Neural cell (in vitro differentiated cells): Measurements from ENCODE around the gene ASIC4. TPM values are rescaled to one million over a fixed set of nuclear protein-coding genes. Genes with fewer than 3 reads are reported as not detected.

Experiments used
- polyA plus RNA-seq: library from polyadenylated mRNA; depleted of rRNA; stranded (reverse); fragments of >200 nt; gene quantifications from 2 replicates; pipeline ENCODE4 v1.2.3, GENCODE V29; 2014
- small RNA-seq, 3 experiments: library from RNA; depleted of rRNA; stranded (forward); fragments of <200 nt; gene quantifications; one replicate each; pipeline ENCODE3, GENCODE V24; 2012

Gene ASIC4
- polyA plus RNA-seq, 1 donor from 2014 or later: 2.7 TPM

Small RNA genes lying within 50 kb of the gene (small RNA-seq; reads per million reads assigned to genes)
- gene MIR3132: 0 to 0.42 (median 0) reads per million in 3 experiments

Other genes with a start within 250 kb of the ASIC4 start
- gene DNAJB2, start 235.1 kb upstream of the ASIC4 start, polyA plus RNA-seq: 145 and 172 TPM in 2 replicates
- 66.4 and 82.1 TPM in 2 replicates for gene PTPRN, start 205.1 kb upstream of the ASIC4 start, polyA plus RNA-seq
- gene RESP18, start 181.7 kb upstream of the ASIC4 start, polyA plus RNA-seq: not detected in 2 replicates
- 11.9 and 16.7 TPM in 2 replicates for gene DNPEP, start 126.6 kb upstream of the ASIC4 start, polyA plus RNA-seq
- gene DES, start 96.1 kb upstream of the ASIC4 start, polyA plus RNA-seq: not detected in 2 replicates
- gene SPEG, start 79.6 kb upstream of the ASIC4 start, polyA plus RNA-seq: 58.3 and 87.6 TPM in 2 replicates
- gene GMPPA, start 15.6 kb upstream of the ASIC4 start, polyA plus RNA-seq: 16.9 and 20.4 TPM in 2 replicates
- gene CHPF, start 29.3 kb downstream of the ASIC4 start, polyA plus RNA-seq: 24.3 and 28.6 TPM in 2 replicates
- 39.3 and 44.0 TPM in 2 replicates for gene TMEM198, start 29.5 kb downstream of the ASIC4 start, polyA plus RNA-seq
- gene OBSL1, start 57.1 kb downstream of the ASIC4 start, polyA plus RNA-seq: 59.7 and 75.2 TPM in 2 replicates
- 2.7 and 5.6 TPM in 2 replicates for gene INHA, start 57.8 kb downstream of the ASIC4 start, polyA plus RNA-seq
- gene STK11IP, start 83.4 kb downstream of the ASIC4 start, polyA plus RNA-seq: 54.9 and 55.0 TPM in 2 replicates
- 18.7 and 25.3 TPM in 2 replicates for gene SLC4A3, start 113.1 kb downstream of the ASIC4 start, polyA plus RNA-seq